ENCODE data around the gene ABCA6. TPM values are rescaled to one million over a fixed set of nuclear protein-coding genes. Genes with fewer than 3 reads are reported as not detected.
"Not testable (repeated sequence)": the region's sequence is repeated elsewhere in the genome, so short reads cannot be mapped to it uniquely, and the experiment has no call there.

Gene ABCA6
- total RNA-seq, 1 donor from 2014 or later: 4.4 TPM

DNA sequence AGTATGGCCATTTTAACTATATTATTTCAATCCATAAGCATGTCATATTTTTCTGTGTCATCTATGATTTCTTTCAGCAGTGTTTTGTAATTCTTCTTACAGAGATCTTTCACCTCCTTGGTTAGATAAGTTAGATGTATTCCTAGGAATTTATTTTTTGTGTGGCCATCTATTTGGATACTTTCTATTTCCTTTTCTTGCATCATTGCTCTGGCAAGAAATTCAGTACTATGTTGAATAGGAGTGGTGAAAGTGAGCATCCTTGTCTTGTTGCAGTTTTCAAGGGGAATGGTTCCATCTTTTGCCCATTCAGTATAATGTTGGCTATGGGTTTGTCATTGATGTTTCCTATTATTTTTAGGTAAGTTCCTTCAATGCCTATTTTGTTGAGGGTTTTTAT is 65.9 kb downstream of the ABCA6 start:
- intact Hi-C loops (cut with micrococcal nuclease): no loop called here
- H3K27me3 Mint-ChIP-seq: no peaks in the 10 kb centered on the region
- peaks cover 8% of the 10 kb centered on the region for H3K4me1 Mint-ChIP-seq
- H3K9me3 Mint-ChIP-seq: peaks cover 33% of the 10 kb centered on the region
- no peak overlapping the region for H3K27ac Mint-ChIP-seq
- no peak for DNase-seq
- TF ChIP-seq, protein P1, sequence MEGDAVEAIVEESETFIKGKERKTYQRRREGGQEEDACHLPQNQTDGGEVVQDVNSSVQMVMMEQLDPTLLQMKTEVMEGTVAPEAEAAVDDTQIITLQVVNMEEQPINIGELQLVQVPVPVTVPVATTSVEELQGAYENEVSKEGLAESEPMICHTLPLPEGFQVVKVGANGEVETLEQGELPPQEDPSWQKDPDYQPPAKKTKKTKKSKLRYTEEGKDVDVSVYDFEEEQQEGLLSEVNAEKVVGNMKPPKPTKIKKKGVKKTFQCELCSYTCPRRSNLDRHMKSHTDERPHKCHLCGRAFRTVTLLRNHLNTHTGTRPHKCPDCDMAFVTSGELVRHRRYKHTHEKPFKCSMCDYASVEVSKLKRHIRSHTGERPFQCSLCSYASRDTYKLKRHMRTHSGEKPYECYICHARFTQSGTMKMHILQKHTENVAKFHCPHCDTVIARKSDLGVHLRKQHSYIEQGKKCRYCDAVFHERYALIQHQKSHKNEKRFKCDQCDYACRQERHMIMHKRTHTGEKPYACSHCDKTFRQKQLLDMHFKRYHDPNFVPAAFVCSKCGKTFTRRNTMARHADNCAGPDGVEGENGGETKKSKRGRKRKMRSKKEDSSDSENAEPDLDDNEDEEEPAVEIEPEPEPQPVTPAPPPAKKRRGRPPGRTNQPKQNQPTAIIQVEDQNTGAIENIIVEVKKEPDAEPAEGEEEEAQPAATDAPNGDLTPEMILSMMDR (IDR thresholded peaks at IDR 0.05): no peak
- POLR2A ChIA-PET: no interaction called here
- no peak overlapping the region for H3K4me3 Mint-ChIP-seq
- CTCF ChIA-PET: no interaction called here
- ATAC-seq (ENCODE audit: low read depth): no peak
- H3K36me3 Mint-ChIP-seq (ENCODE audit: low read depth): peaks cover 4% of the 10 kb centered on the region

DNA sequence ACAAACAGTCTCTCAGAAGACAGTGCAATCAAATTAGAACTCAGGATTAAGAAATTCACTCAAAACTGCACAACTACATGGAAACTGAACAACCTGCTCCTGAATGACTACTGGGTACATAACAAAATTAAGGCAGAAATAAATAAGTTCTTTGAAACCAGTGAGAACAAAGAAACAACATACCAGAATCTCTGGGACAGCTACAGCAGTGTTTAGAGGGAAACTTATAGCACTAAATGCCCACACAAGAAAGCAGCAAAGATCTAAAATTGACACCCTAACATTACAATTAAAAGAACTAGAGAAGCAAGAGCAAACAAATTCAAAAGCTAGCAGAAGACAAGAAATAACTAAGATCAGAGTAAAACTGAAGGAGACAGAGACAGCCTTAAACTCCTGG is 68.3 kb downstream of the ABCA6 start:
- H3K36me3 Mint-ChIP-seq (ENCODE audit: low read depth); CTCF ChIA-PET; H3K27me3 Mint-ChIP-seq; H3K27ac Mint-ChIP-seq; ATAC-seq (ENCODE audit: low read depth); H3K4me3 Mint-ChIP-seq; intact Hi-C loops (cut with micrococcal nuclease); DNase-seq; POLR2A ChIA-PET: not testable (repeated sequence)
- Mint-ChIP-seq H3K9me3 (peaks cover 33% of the 10 kb centered on the region), H3K4me1 (peaks cover 16% of the 10 kb centered on the region)

DNA sequence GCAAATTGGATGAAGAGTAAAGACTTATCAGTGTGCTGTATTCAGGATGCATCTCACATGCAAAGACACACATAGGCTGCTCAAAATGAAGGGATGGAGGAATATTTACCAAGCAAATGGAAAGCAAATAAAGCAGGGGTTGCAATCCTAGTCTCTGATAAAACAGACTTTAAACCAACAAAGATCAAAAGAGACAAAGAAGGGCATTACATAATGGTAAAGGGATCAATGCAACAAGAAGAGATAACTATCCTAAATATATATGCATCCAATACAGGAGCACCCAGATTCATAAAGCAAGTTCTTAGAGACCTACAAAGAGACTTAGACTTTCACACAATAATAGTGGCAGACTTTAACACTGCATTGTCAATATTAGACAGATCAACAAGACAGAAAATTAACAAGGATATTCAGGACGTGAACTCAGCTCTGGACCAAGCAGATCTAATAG is 68.9 kb downstream of the ABCA6 start:
- peaks cover 21% of the 10 kb centered on the region for H3K4me1 Mint-ChIP-seq
- H3K36me3 Mint-ChIP-seq (ENCODE audit: low read depth); DNase-seq; H3K27me3 Mint-ChIP-seq; H3K4me3 Mint-ChIP-seq; CTCF ChIA-PET; POLR2A ChIA-PET; ATAC-seq (ENCODE audit: low read depth); intact Hi-C loops (cut with micrococcal nuclease); H3K27ac Mint-ChIP-seq: not testable (repeated sequence)
- H3K9me3 Mint-ChIP-seq: peaks cover 33% of the 10 kb centered on the region

DNA sequence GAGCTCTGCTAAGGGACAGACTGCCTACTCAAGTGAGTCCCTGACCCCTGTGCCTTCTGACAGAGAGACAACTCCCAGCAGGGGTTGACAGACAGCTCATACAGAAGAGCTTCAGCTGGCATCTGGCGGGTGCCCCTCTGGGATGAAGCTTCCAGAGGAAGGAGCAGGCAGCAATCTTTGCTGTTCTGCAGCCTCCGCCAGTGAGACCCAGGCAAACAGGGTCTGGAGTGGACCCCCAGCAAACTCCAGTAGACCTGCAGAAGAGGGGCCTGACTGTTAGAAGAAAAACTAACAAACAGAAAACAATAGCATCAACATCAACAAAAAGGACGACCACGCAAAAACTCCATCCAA is 70.5 kb downstream of the ABCA6 start:
- H3K27me3 Mint-ChIP-seq; DNase-seq; intact Hi-C loops (cut with micrococcal nuclease); H3K36me3 Mint-ChIP-seq (ENCODE audit: low read depth); POLR2A ChIA-PET; ATAC-seq (ENCODE audit: low read depth): not testable (repeated sequence)
- Mint-ChIP-seq H3K9me3 (peaks cover 28% of the 10 kb centered on the region), H3K27ac (peak overlapping the region; percentile 67), H3K4me1 (peaks cover 32% of the 10 kb centered on the region), H3K4me3 (peak overlapping the region; percentile 58)
- CTCF ChIA-PET: interaction anchor here (1.3 kb wide), 1 partner anchor 176 kb away, joined by 3 read pairs; no protein-coding TSS in a partner anchor

DNA sequence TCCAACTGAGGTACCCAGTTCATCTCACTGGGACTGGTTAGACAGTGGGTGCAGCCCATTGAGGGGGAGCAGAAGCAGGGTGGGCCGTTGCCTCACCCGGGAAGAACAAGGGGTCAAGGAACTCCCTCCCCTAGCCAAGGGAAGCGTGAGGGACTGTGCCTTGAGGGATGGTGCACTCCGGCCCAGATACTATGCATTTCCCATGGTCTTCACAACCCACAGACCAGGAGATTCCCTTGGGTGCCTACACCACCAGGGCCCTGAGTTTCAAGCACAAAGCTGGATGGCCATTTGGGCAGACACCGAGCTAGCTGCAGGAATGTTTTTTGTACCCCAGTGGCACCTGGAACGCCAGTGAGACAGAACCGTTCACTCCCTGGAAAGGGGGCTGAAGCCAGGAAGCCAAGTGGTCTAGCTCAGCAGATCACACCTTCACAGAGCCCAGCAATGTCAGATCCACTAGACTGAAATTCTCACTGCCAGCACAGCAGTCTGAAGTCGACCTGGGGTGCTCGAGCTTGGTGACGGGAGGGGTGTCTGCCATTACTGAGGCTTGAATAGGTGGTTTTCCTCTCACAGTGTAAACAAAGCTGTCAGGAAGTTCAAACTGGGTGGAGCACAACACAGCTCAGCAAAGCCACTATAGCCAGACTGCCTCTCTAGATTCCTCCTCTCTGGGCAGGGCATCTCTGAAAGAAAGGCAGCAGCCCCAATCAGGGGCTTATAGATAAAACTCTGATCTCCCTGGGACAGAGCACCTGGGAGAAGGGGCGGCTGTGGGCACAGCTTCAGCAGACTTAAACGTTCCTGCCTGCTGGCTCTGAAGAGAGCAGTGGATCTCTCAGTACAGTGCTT is 71.1 kb downstream of the ABCA6 start:
- Mint-ChIP-seq H3K27ac (peak overlapping the region; percentile 67), H3K4me3 (peak overlapping the region; percentile 58), H3K4me1 (peaks cover 37% of the 10 kb centered on the region), H3K9me3 (peaks cover 25% of the 10 kb centered on the region)
- DNase-seq; POLR2A ChIA-PET; intact Hi-C loops (cut with micrococcal nuclease); H3K36me3 Mint-ChIP-seq (ENCODE audit: low read depth); H3K27me3 Mint-ChIP-seq: not testable (repeated sequence)
- CTCF ChIA-PET: interaction anchor here (1.3 kb wide), 1 partner anchor 177 kb away, joined by 3 read pairs; no protein-coding TSS in a partner anchor
- peak; percentile 40 for ATAC-seq (ENCODE audit: low read depth)

DNA sequence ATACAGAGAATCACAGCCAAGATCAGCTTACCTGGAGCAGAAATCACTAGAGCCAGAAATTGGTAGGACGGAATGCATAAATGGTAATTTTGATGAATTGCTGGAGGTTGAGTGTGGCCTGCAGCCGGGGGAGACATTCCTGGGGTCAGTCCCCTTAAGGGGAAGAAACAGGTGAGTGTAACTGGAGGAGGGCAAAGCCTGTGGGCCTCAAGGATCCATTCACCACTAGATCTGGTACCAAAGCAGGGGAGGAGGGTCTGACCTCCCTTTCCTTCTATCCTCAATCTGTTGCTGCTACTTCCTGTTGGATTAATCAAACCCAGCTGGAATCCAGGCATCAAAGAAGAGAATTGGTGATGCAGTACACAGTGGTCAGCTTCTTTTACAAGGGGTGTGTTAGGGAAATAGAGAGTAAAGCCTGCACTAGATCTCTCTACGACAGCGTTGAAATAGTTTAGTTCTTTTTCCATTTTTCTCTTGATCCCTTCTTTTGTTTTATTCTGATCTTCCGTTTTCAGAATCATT is 72.4 kb downstream of the ABCA6 start:
- H3K9me3 Mint-ChIP-seq: peaks cover 19% of the 10 kb centered on the region
- H3K4me3 Mint-ChIP-seq: no peak overlapping the region

More for the DNA sequence above, 72.4 kb downstream of the ABCA6 start:
- ChIA-PET CTCF (no interaction called here), POLR2A (no interaction called here)
- Mint-ChIP-seq H3K27ac (no peak overlapping the region), H3K36me3 (ENCODE audit: low read depth) (peaks cover 4% of the 10 kb centered on the region), H3K27me3 (no peaks in the 10 kb centered on the region), H3K4me1 (peaks cover 37% of the 10 kb centered on the region)
- intact Hi-C loops (cut with micrococcal nuclease): loop anchor here (5.0 kb wide), 1 partner anchor 163 kb away; no protein-coding TSS in a partner anchor
- DNase-seq (no peak), ATAC-seq (ENCODE audit: low read depth) (no peak)
- TF ChIP-seq, protein P1 (IDR thresholded peaks at IDR 0.05): no peak

All from activated B cell treated with CpG ODN at 0.5 μM for 24 hours (primary cell).